ENCODE data around the gene MRI1. TPM values are rescaled to one million over a fixed set of nuclear protein-coding genes. Genes with fewer than 3 reads are reported as not detected.

MRI1 gene
- total RNA-seq, 3 donors from 2014 or later, result 45.9 to 72.4 (median 71.4) TPM

- intact Hi-C loops (cut with DNase I; ENCODE audit: low total_unique reads), result no loop called here
- no peaks in the 10 kb centered on the region for H3K27me3 ChIP-seq
- H3K36me3 ChIP-seq, result no peaks in the 10 kb centered on the region
- peak; percentile 87 to 94 for DNase-seq (ENCODE audit: low spot score in 2 of 2)
- peak overlapping the region; percentile 76 to 91 (median 81) for H3K4me3 ChIP-seq
- H3K9me3 ChIP-seq, result no peaks in the 10 kb centered on the region
- TF ChIP-seq, protein P1, sequence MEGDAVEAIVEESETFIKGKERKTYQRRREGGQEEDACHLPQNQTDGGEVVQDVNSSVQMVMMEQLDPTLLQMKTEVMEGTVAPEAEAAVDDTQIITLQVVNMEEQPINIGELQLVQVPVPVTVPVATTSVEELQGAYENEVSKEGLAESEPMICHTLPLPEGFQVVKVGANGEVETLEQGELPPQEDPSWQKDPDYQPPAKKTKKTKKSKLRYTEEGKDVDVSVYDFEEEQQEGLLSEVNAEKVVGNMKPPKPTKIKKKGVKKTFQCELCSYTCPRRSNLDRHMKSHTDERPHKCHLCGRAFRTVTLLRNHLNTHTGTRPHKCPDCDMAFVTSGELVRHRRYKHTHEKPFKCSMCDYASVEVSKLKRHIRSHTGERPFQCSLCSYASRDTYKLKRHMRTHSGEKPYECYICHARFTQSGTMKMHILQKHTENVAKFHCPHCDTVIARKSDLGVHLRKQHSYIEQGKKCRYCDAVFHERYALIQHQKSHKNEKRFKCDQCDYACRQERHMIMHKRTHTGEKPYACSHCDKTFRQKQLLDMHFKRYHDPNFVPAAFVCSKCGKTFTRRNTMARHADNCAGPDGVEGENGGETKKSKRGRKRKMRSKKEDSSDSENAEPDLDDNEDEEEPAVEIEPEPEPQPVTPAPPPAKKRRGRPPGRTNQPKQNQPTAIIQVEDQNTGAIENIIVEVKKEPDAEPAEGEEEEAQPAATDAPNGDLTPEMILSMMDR (IDR thresholded peaks at IDR 0.05), result no peak
- peak; percentile 46 to 75 (median 51) for TF ChIP-seq POLR2AphosphoS5 (IDR thresholded peaks at IDR 0.05)
- peak overlapping the region; percentile 97 to 99 for H3K27ac ChIP-seq
- peaks cover 5 to 12% of the 10 kb centered on the region in 2 donors for H3K4me1 ChIP-seq
Measured at GRCh38 chr19:13794398-13794756, 30.1 kb downstream of the MRI1 start.

GRCh38 chr19:13794757-13795589 is 30.7 kb downstream of the MRI1 start, which contains the start of gene ZSWIM4:
ZSWIM4 (plus strand) TSS chr19:13795443; CDS start chr19:13795649, 206 bp downstream.
- Histone ChIP-seq H3K9me3 (no peaks in the 10 kb centered on the region), H3K27me3 (no peaks in the 10 kb centered on the region), H3K4me1 (peaks cover 5 to 12% of the 10 kb centered on the region in 2 donors), H3K36me3 (no peaks in the 10 kb centered on the region), H3K27ac (peak within 1 kb of the TSS; percentile 97 to 99), H3K4me3 (peak within 1 kb of the TSS; percentile 76 to 91 (median 81))
- TF ChIP-seq, protein P1 (IDR thresholded peaks at IDR 0.05), result no peak
- TF ChIP-seq POLR2A (IDR thresholded peaks at IDR 0.05) (peak; percentile 56), POLR2AphosphoS5 (IDR thresholded peaks at IDR 0.05) (peak; percentile 68 to 88 (median 85))
- intact Hi-C loops (cut with DNase I; ENCODE audit: low total_unique reads), result loop anchor here (1.0 kb wide), 1 partner anchor 69 kb away; no protein-coding TSS in a partner anchor
- peak; percentile 99 to 100 for DNase-seq (ENCODE audit: low spot score in 2 of 2)

- Histone ChIP-seq H3K4me1 (peaks cover 5 to 12% of the 10 kb centered on the region in 2 donors), H3K4me3 (peak overlapping the region; percentile 76 to 91 (median 81)), H3K9me3 (no peaks in the 10 kb centered on the region), H3K27me3 (no peaks in the 10 kb centered on the region), H3K27ac (peak overlapping the region; percentile 97 to 99), H3K36me3 (no peaks in the 10 kb centered on the region)
- TF ChIP-seq POLR2A (IDR thresholded peaks at IDR 0.05) (no peak), POLR2AphosphoS5 (IDR thresholded peaks at IDR 0.05) (no peak)
- TF ChIP-seq, protein P1 (IDR thresholded peaks at IDR 0.05), result no peak
- intact Hi-C loops (cut with DNase I; ENCODE audit: low total_unique reads), result loop anchor here (1.0 kb wide), 1 partner anchor 69 kb away; no protein-coding TSS in a partner anchor
- peak in 1 of 2 donors; percentile 59 for DNase-seq (ENCODE audit: low spot score in 2 of 2)
Measured at GRCh38 chr19:13795595-13796300, 31.4 kb downstream of the MRI1 start.

- no peaks in the 10 kb centered on the region for H3K36me3 ChIP-seq
- intact Hi-C loops (cut with DNase I; ENCODE audit: low total_unique reads), result no loop called here
- H3K27me3 ChIP-seq, result no peaks in the 10 kb centered on the region
- H3K4me3 ChIP-seq, result peak overlapping the region; percentile 76 to 91 (median 81)
- TF ChIP-seq POLR2A (IDR thresholded peaks at IDR 0.05) (no peak), POLR2AphosphoS5 (IDR thresholded peaks at IDR 0.05) (no peak)
- TF ChIP-seq, protein P1 (IDR thresholded peaks at IDR 0.05), result no peak
- H3K4me1 ChIP-seq, result peaks cover 5 to 12% of the 10 kb centered on the region in 2 donors
- H3K9me3 ChIP-seq, result no peaks in the 10 kb centered on the region
- peak overlapping the region; percentile 97 to 99 for H3K27ac ChIP-seq
- DNase-seq (ENCODE audit: low spot score in 2 of 2), result peak; percentile 71 to 74
Measured at GRCh38 chr19:13796301-13797057, 32.2 kb downstream of the MRI1 start.

Data from breast epithelium (tissue), 4 donors.